NK-92 treated with Interleukin-12 subunit alpha and Interleukin-12 subunit beta, amount 100 ng/mL, for 24 hours (cell line): Measurements from ENCODE around the gene CLIP2.
A peak's percentile ranks its signal among the peaks of the same experiment; 100 is the strongest.
"Not testable (repeated sequence)": the region's sequence is repeated elsewhere in the genome, so short reads cannot be mapped to it uniquely, and the experiment has no call there.

ENCODE experiments used
- DNase-seq: peaks from one replicate; lab custom pipeline; 2025; lab: John Stamatoyannopoulos, UW

CLIP2 gene

DNA sequence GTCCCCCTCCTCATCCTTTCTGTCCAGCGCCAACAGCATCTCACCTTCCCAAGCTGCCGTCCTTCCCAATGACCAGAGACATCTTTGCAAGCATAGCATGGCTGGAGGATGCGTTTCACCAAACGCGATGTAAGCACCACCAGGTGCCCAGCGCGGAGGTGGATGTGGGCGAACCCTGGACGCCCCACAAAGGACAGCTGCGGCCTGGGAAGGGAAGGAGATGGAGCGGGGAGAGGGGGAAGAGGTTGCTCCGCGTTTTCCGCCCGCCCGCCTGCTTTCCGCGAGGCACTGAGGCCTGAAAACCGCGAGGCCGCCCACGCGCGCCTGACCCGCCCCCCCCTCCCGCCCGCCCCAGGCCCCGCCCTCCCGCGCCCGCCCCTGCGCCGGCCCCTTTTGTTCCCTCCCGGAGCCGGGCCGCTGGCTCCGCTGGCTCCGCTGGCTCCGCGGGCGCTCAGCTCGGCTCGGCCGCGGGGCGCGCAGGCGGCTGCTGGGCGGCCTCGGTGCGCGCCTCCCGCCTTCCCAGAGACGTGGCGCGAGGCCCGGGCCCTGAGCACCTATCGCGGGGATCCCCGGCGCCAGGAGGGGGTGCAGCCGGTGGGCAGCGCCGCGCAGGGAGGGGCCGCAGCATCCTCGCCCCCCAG lies at the start of gene CLIP2:
Gene CLIP2 (plus strand): TSS at position 390 of the 641 bp plus-strand sequence. CDS start 28,140 bp downstream, outside the sequence.
- DNase-seq, result no peak

DNA sequence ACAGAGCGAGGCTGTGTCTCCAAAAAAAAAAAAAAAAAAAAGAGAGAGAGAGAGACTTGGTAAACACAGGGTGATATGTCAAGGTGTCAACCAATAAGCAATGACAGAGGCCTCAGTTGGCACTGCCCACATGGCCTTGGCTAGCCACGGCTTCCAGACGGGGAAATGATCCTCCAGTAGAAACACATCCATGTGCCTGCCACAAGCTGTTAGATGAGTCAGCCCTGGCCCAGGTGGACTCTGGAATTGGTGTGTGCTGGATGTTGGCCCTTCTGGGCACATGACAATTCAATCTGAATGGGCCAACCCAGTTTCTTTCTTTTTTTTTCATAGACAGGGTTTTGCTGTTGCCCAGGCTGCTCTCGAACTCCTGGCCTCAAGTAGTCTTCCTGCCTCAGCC lies 48.7 kb upstream of the CLIP2 start:
- no peak for DNase-seq

DNA sequence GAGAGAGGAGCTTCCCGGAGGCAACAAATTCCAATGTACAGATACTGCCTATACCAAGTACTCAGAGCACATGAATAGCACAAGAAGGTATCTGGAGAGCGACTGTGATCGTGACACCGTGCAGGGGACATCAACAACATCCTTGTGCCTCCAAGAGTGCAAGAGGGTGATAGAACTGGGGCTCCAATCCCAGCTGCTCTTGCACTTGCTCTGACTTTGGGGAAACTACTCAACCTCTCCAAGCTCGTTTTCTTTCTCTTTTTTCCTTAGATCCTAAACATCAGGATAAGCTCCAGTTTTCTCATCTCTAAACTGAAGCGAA lies 47.1 kb upstream of the CLIP2 start:
- no peak for DNase-seq

DNA sequence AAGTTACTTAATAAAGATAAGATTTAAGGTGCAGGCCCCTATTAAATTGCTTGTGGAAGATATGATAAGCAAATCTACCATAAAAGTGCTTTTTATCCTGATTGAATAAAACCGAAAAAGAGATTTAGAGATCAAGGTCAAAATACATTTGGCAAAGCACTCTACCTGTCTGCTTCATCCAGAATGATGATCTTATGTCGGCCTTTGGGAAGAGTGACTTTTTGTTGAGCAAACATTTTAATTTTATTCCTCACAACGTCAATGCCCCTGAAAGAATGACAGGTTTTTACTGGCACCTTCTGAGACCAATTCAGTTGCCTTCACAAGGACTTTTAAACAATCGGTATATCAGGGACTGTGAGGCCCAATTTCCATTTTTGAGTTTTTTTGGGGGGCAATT lies 42.7 kb upstream of the CLIP2 start:
- DNase-seq, result no peak

DNA sequence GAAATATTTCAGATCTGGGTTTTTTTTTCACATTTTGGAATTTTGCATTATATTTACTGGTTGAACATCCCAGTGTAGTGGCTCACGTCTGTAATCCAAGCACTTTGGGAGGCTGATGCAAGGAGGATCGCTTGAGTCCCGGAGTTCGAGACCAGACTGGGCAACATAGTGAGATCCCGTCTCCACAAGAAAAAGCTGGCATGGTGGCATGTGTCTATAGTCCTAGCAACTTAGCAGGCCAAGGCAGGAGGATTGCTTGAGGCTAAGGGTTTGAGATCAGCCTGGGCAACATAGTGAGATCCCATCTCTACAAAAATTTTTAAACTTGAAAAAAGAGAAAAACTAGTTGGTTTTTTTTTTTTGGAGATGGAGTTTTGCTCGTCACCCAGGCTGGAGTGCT lies 41.1 kb upstream of the CLIP2 start:
- DNase-seq, result no peak

DNA sequence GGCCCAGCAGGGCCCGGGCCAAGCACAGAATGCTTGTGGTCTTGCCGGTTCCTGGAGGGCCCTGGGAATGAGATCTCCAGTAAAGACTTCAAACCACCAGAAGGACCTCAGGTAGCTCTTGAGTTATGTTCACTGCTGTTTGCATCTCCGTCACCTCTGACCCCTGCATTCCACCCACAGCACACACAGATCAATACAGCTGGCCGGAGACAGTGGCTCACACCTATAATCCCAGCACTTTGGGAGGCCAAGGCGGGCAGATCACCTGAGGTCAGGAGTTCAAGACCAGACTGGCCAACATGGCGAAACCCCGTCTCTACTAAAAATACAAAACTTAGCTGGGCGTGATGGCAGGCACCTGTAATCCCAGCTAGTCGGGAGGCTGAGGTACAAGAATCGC lies 40.1 kb upstream of the CLIP2 start:
- not testable (repeated sequence) for DNase-seq

DNA sequence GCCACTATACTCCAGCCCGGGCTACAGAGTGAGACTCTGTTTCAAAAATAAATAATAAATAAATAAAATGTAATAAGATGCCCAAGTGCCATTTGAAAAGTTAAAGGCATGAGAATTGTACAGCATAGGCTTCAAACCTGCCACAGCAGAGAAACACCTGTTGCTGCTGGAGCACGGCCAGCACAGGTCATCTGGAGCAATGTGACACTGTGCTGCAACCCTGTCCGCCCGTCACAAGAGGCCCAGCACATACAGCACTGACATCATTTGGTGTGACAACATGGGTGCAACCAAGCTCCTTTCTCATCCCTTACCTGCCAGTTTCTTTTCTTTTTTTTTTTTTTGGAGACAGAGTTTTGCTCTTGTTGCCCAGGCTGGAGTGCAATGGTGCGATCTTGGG lies 36.3 kb upstream of the CLIP2 start:
- DNase-seq, result no peak

DNA sequence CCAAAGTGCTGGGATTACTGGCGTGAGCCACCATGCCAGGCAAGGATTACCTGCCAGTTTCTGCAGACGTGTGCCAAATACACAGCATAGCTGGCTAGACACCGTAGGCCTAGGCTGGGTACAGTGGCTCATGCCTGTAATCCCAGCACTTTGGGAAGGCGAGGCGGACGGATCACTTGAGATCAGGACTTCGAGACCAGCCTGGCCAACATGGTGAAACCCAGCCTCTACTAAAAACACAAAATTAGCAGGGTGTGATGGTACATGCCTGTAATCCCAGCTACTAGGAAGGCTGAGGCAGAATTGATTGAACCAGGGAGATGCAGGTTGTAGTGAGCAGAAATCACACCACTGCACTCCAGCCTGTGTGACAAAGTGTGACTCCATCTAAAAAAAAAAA lies 35.9 kb upstream of the CLIP2 start:
- DNase-seq, result no peak

DNA sequence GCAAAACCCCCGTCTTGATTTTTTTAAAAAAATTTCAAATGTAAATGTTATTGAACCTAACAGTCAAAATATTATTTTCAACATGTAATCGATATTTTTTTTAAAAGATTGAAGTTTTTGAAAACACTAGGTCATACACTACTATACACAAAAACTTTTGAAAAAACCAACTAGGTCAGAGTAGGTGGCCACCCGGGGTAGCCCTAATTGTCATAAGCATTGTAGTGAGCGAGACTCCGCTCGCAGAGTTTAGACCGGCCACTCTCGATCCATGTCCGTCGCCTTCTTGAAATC lies 35.4 kb upstream of the CLIP2 start:
- DNase-seq, result no peak

DNA sequence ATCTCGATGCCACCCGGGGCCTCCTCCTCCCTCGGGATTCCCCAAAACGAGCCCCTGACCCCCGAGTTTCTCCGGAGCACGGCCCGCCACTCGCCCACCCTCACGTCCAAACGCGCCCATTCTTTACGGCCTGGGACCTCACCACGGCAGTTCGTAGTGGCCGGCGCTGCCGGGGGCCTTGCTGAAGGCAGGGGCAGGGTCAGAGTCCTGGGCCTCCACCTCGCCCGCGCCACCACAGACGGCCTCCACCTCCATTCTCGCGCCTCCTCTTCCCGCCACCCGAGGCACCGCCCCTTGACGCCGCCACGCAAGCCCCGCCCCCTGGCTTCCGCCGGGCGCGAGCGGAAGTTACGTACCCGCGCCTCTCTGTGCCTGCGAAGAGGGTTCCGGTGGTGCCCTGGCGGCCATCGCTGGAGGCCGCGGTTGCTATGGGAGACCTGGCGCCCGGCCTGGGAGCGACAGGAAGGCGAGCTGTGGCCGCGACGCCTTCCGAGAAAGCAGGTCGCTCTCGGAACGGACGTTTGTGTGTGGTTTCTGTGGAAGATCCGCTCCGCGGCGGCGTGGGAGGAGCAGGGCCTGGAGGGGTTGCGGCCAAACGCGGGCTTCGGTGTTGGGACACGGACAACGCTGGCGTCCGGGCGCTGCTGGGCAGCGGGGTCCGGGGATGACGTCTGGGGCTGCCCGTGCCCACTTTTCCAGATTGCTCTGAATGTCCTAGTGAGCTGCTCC lies 34.9 kb upstream of the CLIP2 start, which contains the start of gene RFC2:
Gene RFC2 (minus strand): TSS at position 271 of the 729 bp plus-strand sequence. CDS start 16 bp downstream, at position 255.
- DNase-seq, result peak; percentile 95

DNA sequence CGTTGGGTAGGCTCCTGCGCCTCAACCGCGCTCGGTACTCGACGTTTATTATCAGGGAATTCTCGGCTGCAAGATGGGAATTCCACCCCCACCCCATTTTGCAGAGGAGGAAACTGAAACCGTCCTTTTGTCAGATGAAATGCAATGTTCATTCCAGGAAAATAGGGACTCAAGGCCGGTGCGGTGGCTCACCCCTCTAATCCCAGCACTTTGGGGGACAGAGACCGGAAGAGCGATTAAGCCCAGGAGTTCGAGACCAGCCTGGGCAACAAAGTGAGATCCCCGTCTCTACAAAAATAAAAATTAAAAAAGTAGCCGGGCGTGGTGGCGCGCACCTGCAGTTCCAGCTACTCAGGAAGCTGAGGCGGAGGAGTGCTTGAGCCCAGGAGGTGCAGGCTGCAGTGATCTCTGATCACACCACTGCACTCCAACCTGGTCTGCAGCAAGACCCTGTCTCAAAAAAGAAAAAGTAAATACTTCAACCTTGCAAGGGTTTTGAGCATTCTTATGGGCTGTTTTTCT lies 34.3 kb upstream of the CLIP2 start:
- DNase-seq, result peak; percentile 7

DNA sequence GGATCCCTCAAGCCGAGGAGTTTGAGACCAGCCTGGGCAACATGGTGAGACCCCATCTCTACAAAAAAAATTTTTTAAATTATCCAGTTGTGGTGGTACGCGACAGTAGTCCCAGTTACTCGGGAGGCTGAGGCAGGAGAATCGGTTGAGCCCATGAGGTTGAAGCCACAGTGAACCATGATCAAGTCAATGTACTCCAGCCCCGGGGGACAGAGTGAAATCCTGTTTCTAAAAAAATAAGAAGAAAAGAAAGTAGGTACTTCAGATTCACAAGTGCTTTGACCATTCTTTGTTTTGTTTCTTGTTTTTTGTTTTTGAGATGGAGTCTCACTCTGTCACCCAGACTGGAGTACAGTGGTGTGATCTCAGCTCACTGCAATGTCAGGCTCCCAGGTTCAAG lies 33.7 kb upstream of the CLIP2 start:
- DNase-seq, result not testable (repeated sequence)

DNA sequence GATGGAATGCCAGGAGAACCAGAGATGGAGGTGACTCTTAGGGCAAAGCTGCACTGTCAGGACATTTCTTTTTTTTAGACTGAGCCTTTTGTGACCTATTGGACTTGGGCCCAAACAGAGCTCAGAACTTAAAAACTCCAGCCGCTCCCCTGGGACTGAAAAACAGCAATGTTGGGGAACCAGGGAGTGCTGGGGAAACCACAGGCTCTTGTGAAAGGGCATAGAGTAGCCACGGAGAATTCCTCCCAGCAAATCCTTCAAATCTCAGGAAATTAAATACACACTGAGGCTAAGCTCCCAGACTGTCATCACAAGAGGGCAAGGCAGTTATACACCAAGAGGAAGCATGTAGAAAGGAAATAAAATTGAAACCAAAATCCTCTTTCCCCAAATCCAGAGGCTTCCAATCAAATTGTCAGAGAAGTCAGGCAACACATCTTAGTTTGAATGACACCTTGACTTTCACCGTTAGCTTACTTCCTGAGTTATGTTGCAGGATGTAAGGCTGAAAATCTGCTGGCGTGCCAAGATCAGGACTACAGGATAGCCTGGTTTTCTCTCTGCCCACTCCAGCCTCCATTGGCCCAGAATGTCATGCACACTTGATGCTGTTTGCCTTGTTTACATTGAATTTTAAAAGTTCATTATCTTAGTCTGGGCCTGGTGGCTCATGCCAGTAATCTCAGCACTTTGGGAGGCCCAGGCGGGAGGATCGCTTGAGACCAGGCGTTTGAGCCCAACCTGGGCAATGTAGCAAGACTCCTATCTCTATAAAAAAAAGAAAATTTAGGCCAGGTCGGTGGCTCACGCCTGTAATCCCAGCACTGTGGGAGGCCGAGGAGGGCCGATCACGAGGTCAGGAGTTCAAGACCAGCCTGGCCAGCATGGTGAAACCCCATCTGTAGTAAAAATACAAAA lies 32.5 kb upstream of the CLIP2 start:
- DNase-seq, result no peak

DNA sequence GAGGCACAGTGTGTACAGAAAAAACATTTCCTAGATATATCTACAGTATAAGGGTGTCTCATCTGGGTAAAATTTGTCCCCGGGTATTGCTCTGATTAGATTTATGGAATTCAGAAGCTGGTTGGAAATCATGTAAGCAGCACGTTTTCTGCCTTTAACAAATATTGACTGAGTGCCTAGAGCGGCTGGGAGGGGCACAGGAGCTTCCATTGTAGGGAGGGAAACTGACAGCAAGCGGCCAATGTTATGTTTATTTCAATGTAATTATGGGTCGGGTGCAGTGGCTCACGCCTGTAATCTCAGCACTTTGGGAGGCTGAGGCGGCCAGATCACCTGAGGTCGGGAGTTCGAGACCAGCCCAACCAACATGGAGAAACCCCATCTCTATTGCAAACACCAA lies 30.6 kb upstream of the CLIP2 start:
- no peak for DNase-seq

DNA sequence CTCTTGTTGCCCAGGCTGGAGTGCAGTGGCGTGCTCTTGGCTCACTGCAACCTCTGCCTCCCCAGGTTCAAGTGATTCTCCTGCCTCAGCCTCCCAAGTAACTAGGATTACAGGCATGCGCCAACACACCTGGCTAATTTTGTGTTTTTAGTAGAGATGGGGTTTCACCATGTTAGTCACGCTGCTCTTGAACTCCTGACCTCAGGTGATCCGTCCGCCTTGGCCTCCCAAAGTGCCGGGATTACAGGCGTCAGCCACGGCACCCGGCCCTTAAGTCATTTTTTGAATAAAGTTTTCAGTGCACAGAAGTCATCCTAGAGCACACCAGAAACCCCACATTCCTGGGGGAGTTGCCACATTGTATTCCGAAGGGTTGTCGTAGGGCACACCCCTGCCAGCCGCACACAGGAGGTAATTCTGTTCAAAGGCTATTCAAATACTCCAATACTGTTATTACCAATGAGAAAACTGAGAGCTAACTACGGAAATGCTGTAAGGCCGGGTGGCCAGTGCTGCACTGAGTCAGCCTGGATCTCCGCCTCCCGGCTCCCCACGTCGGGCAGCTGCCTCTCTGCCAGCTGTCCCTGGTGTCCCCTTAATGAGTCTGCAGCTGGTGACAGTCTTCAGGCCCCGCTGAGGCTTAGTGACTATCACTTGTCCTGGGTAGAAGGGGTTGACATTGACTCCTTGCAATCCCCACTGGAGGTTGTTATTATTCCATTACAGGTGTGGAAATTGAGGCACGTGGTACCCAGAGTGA lies 26.4 kb upstream of the CLIP2 start:
- no peak for DNase-seq

DNA sequence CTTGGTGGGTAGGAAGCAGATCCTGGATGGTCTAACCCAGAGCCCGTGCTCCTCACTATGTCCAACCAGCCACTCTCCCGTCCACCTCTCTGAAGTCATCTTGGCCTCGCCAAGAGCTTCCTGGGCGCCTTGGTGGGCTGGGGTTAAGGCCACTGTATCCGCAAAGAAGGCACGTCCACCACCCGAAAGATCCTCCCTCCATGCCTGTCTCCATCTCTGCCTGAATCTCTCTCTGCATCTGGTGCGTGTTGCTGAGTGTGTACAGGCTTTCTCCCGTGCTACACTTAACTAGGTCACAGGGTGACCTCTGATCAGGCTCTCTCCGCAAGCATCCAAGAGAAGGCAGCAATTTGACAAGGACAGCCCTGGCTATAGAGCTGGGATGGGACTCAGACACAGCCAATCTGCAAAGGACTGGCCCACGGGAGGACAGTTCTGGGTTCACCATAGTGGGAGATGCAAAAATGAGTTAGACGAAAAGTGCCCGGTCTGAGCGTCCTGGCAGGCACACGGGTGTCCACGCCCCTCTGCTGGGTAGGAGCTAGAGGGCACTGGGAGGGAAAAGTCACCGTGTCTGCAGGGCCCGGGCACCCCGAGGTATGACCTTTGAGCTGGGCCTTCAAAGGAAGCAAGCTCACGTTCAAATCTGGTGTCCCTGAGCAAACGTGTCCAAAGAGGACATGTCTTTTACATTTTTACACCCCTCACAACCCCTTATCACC lies 25.6 kb upstream of the CLIP2 start:
- DNase-seq, result no peak

DNA sequence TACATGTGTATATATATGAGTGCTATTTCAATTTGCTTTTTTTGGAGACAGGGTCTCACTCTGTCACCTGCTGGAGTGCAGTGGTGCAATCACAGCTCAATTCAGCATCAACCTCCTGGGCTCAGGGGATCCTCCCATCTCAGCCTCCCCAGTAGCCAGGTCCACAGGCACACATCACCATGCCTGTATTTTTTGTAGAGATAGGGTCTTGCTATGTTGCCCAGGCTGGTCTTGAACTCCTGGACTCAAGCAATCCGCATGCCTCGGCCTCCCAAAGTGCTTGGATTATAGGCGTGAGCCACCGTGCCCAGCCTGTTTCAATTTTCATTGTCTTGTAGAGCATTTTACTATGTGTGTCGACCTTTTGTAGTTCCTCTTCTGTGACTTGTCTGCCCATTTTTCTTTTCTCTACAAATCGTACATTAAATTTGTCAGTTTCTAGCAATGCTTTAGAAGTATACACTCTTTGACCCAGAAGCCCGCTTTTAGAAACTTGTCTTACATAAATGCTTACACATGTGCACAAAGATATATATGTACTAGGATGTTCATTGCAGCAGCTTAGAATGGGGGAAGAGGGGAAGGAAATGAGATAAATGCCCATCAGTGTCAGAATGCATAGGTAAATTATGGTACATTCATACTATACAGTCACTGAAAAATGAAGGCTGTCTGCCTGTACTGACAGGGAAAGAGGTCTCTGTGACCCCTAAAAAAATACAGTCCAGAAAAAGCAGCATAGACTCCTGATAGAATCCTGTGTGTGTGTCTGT lies 22.8 kb upstream of the CLIP2 start:
- DNase-seq, result no peak

DNA sequence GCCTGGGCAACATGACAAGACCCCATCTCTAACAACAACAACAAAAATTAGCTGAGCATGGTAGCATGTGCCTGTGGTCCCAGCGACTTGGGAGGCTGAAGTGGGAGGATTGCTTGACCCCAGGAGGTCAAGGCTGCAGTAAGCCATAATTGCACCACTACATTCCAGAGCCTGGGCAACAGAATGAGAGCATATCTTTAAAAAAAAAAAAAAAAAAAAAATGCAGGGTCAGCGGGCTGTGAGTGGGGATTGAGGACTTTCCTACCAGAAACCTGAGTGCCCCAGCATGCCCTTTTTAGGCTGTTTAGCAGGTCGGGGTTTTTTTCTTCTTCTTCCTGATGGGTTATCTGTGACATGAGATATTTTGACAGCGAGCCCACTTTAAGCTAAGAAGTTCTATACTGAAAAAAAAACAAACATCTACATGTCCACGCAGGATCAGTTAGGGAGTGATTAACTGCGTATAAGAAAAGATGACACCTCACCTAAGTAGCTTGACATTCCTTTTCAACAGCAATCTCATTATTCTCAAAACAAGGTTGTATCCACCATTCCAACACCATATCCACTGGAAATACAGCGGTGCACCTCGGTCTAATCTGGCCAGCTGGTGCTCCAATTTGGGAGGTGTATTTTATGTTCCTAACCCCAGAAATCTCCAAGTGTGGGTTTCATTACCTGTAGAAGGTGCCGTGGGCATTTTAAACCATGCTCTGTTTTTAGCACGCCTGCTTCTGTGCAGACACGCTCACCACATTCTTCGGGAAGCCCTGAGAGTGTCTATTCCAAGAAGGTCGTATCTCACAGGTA lies 21.2 kb upstream of the CLIP2 start:
- DNase-seq, result no peak

DNA sequence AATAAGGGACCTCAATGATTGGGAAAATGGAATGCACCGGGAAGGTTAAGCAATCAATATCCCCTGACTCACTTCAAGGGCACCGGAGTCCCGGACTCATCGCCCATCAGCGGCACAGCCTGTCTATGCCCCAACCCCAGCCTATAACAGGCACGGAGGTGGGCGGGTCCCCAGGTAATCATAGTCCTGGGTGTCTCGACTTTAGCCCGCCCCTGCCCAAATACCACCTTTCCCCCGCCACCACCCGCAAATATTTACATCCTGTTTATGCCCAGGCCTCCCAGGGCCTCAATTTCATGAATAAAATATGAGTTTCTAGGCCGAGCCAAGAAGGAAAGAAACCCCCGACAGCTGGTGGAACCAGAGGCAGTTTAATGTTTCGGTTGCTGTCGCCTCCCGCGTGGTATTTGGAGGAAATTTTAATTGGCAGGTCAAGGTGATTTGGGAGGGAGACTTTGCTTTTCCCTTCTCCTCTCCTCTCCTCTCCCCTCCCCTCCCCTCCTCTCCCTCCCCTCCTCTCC lies 19.4 kb upstream of the CLIP2 start:
- DNase-seq, result no peak
